ENCODE data around the gene ZNF487. TPM values are rescaled to one million over a fixed set of nuclear protein-coding genes. Genes with fewer than 3 reads are reported as not detected.
A peak's percentile ranks its signal among the peaks of the same experiment; 100 is the strongest.
"Not testable (repeated sequence)": the region's sequence is repeated elsewhere in the genome, so short reads cannot be mapped to it uniquely, and the experiment has no call there.

The ZNF487 gene
- polyA plus RNA-seq, 1 experiment, result 4.4 TPM

- DNase-seq (ENCODE audit: low read depth, low spot score), result no peak
- Histone ChIP-seq H3K27me3 (ENCODE audit: control insufficient read depth, insufficient read depth, low read length) (no peaks in the 10 kb centered on the region), H3K4me3 (ENCODE audit: low read depth, low read length) (no peak overlapping the region), H3K27ac (ENCODE audit: low read depth, low read length) (no peak overlapping the region), H3K9me3 (ENCODE audit: control insufficient read depth, insufficient read depth, low read length) (no peaks in the 10 kb centered on the region)
- no peak for TF ChIP-seq CTCF (IDR thresholded peaks at IDR 0.05; ENCODE audit: low read depth, low read length)
- CTCF ChIA-PET, result interaction anchor here (2.5 kb wide), 1 partner anchor 70 kb away, joined by 17 read pairs; no protein-coding TSS in a partner anchor
- POLR2A ChIA-PET, result interaction anchor here (0.7 kb wide), 1 partner anchor 329 kb away, joined by 3 read pairs; no protein-coding TSS in a partner anchor
Measured at GRCh38 chr10:43391496-43391895, 45.4 kb upstream of the ZNF487 start.

GRCh38 chr10:43392748-43393147, 44.2 kb upstream of the ZNF487 start:
- ChIA-PET POLR2A (interaction anchor here (0.6 kb wide), 1 partner anchor 13 kb away, joined by 5 read pairs; no protein-coding TSS in a partner anchor), CTCF (no interaction called here)
- no peak overlapping the region for H3K27ac ChIP-seq (ENCODE audit: low read depth, low read length)
- H3K4me3 ChIP-seq (ENCODE audit: low read depth, low read length), result no peak overlapping the region
- no peaks in the 10 kb centered on the region for H3K9me3 ChIP-seq (ENCODE audit: control insufficient read depth, insufficient read depth, low read length)
- no peak for DNase-seq (ENCODE audit: low read depth, low spot score)
- H3K27me3 ChIP-seq (ENCODE audit: control insufficient read depth, insufficient read depth, low read length), result no peaks in the 10 kb centered on the region
- no peak for TF ChIP-seq CTCF (IDR thresholded peaks at IDR 0.05; ENCODE audit: low read depth, low read length)

GRCh38 chr10:43393186-43393585, 43.7 kb upstream of the ZNF487 start:
- H3K27ac ChIP-seq (ENCODE audit: low read depth, low read length); H3K27me3 ChIP-seq (ENCODE audit: control insufficient read depth, insufficient read depth, low read length); H3K4me3 ChIP-seq (ENCODE audit: low read depth, low read length); H3K9me3 ChIP-seq (ENCODE audit: control insufficient read depth, insufficient read depth, low read length); POLR2A ChIA-PET; DNase-seq (ENCODE audit: low read depth, low spot score): not testable (repeated sequence)
- CTCF ChIA-PET, result interaction anchor here (1.1 kb wide), 1 partner anchor 12 kb away, joined by 3 read pairs; no protein-coding TSS in a partner anchor

- ChIA-PET CTCF (interaction anchor here (1.1 kb wide), 1 partner anchor 12 kb away, joined by 3 read pairs; no protein-coding TSS in a partner anchor), POLR2A (no interaction called here)
- H3K9me3 ChIP-seq (ENCODE audit: control insufficient read depth, insufficient read depth, low read length), result no peaks in the 10 kb centered on the region
- DNase-seq (ENCODE audit: low read depth, low spot score), result no peak
- no peak for TF ChIP-seq CTCF (IDR thresholded peaks at IDR 0.05; ENCODE audit: low read depth, low read length)
- H3K4me3 ChIP-seq (ENCODE audit: low read depth, low read length), result no peak overlapping the region
- no peak overlapping the region for H3K27ac ChIP-seq (ENCODE audit: low read depth, low read length)
- H3K27me3 ChIP-seq (ENCODE audit: control insufficient read depth, insufficient read depth, low read length), result no peaks in the 10 kb centered on the region
Measured at GRCh38 chr10:43393606-43394360, 43.1 kb upstream of the ZNF487 start.

GRCh38 chr10:43394868-43395267, 42.0 kb upstream of the ZNF487 start:
- no peak for DNase-seq (ENCODE audit: low read depth, low spot score)
- CTCF ChIA-PET, result interaction anchor here (0.6 kb wide), 1 partner anchor 16 kb away, joined by 3 read pairs; no protein-coding TSS in a partner anchor
- Histone ChIP-seq H3K27me3 (ENCODE audit: control insufficient read depth, insufficient read depth, low read length) (no peaks in the 10 kb centered on the region), H3K4me3 (ENCODE audit: low read depth, low read length) (peak overlapping the region; percentile 69), H3K9me3 (ENCODE audit: control insufficient read depth, insufficient read depth, low read length) (no peaks in the 10 kb centered on the region), H3K27ac (ENCODE audit: low read depth, low read length) (no peak overlapping the region)
- no peak for TF ChIP-seq CTCF (IDR thresholded peaks at IDR 0.05; ENCODE audit: low read depth, low read length)
- POLR2A ChIA-PET, result interaction anchor here (2.3 kb wide), 1 partner anchor 13 kb away, joined by 21 read pairs; no protein-coding TSS in a partner anchor
